ACHN (cell line): Measurements from ENCODE around the gene RELN.

Experiments
- DNase-seq: peaks from one replicate; pipeline ENCODE4 v3.0.0-alpha.2; 2015
- in situ Hi-C: cut with HindIII; loops from 2 replicates; pipeline ENCODE4 v1.10.0; 2017; ENCODE audit warnings: low sequenced_read_pairs, low pct_ligation_motif_present, low pct_unique_long_range_greater_than_20kb

RELN gene

DNA sequence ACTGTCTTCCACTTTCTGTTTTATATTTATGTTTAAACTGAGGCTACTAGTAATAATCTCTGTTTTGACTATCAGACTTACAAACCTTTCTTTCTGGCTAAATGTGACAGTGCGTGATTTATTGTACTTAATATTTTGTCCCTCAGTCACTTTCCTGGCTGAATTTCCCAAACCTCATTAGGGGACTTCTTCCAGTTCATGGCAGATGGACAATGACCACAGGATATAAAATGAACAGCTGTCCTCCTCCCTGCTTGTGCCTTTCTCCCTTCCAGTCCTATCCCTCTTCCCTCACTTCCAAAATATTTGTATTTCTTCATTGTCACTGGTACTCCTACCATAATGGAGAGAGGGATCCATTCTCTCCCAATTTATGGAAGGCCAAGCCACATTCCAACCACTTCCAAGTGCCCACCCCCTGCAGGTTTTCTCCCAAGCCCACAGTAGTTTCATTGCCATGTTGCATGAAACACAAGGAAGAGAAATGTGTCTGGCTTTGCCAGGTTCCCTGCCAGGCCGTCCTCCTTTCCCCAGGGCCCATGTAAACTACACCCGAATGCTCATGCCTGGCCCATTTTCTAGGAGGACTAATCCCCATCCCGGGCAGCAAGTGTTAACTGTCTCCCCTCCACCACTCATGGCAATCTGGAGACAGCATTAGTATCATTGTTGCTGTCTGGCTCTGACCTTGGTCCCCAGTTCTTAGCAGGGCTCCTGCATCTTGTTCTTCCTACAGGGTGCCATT is 273.9 kb downstream of the RELN start:
- no peak for DNase-seq
- in situ Hi-C loops: no loop called here

DNA sequence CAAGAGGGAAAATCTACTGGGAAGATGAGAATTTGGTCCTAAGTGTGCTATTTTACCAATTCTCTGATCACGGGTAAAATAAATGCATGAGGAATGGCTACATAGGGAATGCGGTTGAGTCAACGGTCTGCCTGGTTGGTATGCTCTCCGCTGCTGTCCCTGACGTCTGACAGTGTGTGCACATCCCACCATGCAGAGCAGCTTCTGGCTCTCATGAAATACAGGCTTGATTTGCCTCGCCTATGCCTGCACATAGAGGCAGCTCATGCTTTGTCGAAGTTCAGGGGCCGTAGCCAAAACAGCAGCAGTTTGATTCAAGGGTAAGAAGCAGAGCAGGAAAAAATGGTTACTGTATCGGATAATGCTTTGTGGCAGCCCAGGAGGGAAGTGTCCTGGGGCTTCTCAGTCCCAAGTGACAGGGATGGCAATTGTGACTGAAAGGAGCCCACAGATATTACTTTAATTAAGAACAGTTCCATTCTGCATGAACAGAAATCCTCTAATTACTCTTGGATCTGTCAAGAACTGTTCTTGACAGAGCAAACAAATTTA is 275.0 kb downstream of the RELN start:
- no peak for DNase-seq
- in situ Hi-C loops: no loop called here

DNA sequence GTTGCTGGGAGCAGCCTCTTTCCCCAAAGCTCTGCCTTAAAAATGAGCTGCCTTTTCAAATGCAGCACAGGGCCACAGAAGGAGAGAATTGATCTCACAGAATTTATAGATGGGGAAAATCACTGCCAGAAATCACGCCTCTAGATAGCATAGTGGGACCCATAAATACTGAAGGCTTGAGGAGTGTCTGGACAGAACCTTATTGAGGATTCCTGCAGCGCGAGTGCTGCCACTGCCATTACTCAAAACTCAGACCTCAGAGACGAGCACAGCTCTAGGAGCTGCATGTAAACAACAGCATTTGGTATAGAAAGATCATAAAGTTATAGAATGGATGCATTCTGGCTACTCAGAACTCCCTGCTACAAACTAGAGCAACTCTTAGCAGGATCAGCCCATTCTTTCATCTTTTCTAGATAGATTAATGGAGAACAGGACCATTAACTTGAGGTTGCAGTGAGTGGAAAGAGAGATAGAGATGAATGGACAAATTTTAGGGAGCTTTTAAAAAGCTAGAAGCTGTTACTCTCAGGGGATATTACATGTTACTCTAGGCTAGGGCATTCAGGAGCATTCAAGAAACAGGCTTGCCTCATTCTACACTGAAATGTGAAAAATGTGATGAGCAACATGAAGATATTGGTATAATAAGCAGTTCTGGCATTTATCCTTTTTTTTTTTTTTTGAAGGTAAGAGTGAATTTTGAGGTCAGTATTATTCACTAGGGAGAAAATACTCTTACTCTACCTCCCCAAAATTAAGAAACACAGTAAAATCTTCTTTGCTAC is 276.3 kb downstream of the RELN start:
- in situ Hi-C loops: no loop called here

DNA sequence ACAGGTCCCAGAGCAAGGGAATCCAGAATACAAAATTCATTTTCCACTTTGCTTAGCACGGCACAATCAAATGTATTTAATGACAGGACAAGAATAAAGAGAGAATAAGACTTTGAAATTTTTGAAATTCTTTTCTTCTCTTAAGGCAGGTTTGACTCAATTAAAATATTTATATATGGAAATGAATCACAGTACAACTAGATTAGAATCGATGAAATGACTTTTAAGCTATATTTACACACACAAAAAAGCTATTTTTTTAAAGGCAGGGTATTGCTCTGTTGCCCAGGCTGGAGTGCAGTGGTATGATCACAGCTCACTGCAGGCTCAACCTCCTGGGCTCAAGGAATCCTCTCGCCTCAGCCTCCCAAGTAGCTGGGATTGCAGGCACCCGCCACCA is 278.0 kb downstream of the RELN start:
- DNase-seq: no peak
- in situ Hi-C loops: no loop called here

More for the DNA sequence above, 276.3 kb downstream of the RELN start:
- no peak for DNase-seq

DNA sequence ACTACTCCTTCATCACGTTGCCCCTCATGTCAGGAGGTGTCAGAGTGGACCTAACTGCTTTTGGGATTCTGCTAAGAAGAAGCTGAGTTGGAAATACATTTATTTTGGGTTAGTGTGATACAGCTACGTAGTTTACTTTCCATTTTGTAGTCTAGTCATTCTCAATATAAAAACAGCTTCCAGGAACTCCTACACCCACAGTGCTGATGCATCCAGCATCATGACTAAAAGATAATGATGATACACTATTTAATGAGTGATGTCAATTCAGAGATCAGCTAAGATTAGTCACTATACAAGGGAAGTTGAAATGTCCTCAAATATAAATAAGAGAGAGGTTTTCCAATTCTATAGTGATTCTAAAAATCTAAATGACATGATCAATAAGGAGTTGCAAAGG is 279.2 kb downstream of the RELN start:
- DNase-seq: no peak
- in situ Hi-C loops: no loop called here

DNA sequence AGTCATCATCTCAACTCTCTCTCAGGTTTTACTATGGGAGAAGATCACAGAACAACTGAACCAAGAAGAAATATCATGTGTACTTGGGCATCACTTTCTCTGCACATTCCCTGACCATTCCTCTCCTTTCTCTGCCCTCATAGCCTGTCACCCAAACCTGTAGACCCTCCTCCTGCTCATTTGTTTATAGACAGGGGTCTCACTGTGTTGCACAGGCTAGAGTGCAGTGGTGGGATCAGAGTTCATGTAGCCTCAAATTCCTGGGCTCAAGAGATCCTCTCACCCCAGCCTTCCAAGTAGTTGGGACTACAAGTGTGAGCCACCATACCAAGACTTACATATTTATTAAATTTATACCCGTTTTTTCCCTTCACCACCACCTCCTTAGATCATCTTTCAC is 282.7 kb downstream of the RELN start:
- in situ Hi-C loops: no loop called here
- no peak for DNase-seq

DNA sequence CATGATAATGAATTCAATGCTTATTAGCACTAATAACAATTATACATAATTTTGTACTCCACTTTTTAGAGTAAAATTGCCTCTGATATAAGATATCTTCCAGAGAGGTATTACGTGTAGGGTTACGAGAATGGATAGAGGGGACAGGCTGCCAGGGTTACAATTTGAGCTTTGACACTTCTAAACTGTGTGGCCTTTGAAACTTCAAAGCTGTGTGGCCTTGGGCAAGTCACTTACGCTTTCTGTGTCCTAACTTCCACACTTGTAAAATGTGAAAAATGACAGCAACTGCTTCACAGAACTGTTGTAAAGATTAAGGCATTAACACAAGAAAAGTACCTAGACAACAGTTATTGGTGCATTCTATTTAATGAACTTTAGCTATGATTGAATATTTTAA is 283.9 kb downstream of the RELN start:
- in situ Hi-C loops: no loop called here
- DNase-seq: no peak

DNA sequence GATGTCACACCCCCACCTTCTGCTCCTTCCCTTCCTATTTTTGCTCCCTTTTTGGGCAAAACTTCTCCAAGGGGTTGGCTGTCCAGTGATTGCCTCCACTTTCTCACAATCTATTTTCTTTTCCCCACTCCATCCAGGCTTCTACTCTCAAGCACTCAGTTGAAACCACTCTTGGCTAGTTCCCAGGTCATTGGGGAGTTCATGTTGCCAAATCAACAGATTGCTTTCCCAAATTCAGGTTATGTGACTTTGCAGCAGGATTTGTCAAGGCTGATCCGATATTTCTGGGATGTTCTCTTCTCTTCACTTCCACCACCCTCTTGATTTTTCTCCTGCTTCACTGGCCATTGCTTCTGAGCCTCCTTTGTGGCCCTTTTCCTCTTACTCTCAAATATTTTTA is 284.8 kb downstream of the RELN start:
- in situ Hi-C loops: no loop called here
- DNase-seq: no peak

DNA sequence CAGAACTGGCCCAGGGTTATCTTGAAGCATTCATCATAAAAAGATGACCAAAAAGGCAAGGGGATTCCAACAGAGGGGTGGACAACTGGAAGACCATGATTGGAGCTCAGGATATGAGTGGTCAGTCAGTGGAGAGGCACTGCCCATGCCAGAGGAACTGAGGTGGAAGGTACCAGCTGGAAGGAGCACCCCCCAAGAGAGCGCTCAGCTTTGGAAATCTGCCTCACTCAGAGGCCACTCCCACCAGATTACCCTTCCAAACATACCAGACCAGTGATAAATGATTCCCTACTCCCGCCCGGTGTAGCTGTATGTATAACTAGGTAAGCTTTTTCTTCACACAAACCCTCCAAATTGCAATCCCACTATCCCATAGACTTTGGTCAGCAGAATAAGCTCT is 286.5 kb downstream of the RELN start:
- DNase-seq: no peak
- in situ Hi-C loops: no loop called here

DNA sequence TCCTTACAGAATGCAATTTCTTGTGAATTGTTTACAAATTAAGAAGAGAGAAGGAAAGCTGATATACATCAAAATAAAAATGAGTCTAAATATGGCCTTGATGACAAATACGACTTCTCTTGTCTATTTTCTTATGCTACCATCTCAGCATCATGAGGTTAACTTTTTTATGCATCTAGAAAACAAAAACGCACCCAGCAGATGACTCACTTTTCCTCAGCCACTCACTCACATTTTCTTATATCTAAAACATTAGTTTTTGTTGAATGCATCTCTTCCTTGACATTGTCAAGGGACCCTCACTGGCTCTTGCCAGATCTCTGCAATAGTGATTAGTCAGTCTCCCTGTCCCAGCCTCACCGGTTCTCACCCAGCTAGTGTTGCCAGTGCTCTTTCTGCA is 287.0 kb downstream of the RELN start:
- in situ Hi-C loops: no loop called here
- no peak for DNase-seq

DNA sequence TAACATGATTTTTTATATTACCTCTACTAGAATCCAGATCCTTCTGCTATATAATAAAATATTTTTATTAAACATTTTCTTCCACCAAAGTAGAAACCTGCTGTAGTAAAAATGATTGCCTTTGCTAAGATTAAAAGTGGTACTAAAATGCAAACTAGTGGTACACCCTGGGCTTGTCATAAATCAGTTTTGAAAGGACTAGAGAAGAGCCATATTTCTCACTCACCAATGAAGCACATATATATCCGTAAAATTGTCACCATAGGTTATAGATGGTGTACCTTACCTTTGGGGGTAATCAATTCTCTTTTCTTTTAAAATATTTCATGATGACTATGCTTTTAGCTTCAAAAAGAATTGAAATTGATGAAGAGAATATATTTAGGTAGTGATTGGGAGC is 290.4 kb downstream of the RELN start:
- in situ Hi-C loops: no loop called here
- DNase-seq: no peak

DNA sequence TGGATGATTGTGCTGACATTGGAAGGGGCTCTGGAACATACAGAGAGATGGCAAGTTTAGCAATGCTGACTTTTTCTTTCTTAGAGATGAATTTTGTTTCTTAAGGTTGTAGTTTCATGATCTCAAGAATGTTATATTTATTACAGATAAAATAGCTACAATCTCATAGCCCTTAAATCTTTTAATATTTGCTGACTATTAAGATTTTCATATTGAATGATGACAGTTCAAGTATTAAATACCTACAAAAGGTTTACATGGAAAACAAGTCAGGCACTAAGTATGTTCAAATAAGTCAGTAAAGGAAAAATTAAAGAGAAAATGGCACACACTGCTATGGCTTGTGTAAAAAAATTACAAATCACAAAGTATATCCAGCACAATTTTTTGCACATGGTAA is 291.4 kb downstream of the RELN start:
- no peak for DNase-seq
- in situ Hi-C loops: no loop called here

DNA sequence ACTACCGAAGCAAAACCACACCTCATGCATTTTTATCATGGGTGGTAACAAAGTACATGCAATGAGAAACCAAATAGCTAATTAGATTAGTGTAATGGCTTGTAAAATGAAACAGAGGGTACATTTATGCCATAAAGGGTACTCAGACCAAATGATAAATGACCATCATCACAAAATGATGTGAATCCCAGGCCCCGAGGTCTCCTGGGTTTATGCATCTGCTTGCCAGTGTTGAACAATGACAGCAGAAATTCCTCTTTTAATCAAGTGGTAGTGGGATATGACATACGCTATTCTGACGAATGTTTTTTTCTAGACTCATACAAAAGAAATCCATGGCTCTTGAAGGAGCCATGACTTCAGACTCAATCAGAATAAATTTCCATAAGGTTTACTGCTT is 293.9 kb downstream of the RELN start:
- in situ Hi-C loops: no loop called here
- no peak for DNase-seq

DNA sequence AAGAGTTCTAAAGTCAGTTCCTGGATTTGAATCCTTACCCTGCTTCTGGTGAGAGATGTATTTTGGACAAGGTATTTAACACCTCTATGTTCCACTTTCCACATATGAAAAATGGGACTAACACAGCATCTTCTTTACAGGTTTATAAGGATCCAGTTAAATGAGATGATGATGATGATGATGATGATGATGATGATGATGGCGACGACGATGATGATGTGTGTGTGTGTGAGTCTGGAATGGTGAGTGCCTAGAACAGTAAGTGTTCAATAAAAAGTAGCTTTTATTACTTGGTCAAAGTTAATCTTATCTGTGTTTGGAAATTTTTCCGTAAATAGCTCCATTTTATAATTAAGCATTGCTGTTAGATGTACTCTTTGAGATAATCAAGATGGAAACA is 295.2 kb downstream of the RELN start:
- in situ Hi-C loops: no loop called here
- DNase-seq: no peak

DNA sequence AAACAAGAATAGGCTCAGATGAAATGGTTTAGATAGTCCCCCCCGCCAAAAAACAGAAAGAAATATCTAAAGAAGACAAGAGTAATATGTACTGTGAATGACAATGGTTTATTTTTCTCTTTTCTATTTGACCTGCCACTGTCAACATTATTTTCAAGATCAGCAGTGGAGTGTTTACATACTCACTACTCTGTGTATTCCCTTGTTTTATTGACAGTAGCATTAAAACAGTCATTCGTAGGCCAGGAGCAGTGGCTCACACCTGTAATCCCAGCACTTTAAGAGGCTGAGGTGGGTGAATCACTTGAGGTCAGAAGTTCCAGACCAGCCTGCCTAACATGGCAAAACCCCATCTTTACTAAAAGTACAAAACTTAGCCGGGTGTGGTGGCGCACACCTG is 298.2 kb downstream of the RELN start:
- no peak for DNase-seq
- in situ Hi-C loops: no loop called here

DNA sequence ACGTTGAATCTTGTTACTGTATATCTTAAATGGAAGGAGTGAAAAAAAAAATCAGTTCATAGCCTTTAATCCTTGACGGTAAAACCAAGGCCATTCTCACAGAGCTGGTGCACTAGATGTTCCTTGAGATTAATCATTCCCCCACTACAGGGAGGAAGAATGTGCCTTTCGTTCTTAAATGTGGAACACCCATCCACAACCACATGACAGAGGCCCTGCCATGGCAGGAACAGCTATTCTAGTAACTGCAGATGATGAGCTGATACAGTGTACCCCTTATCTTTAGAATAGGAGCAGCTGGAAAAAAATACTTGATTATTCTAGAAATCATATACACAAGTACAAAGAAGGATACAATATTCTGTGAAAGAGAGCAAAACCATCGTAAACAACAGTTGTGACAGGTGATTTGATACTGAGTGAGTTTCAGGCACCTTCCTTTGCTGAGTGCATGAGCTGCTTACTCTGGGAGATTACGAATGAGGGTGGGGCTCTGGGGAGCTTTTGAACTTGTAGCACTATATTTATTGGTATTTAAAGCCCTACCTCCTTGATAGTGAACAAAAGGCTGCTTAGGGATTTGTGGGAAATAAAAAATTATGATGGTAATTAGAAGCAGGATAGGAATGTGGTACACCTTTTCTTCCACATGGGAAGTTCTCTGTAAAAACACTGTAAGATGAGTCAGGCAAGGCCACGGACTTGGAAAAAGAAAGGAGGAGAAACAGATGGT is 299.1 kb downstream of the RELN start:
- in situ Hi-C loops: no loop called here

DNA sequence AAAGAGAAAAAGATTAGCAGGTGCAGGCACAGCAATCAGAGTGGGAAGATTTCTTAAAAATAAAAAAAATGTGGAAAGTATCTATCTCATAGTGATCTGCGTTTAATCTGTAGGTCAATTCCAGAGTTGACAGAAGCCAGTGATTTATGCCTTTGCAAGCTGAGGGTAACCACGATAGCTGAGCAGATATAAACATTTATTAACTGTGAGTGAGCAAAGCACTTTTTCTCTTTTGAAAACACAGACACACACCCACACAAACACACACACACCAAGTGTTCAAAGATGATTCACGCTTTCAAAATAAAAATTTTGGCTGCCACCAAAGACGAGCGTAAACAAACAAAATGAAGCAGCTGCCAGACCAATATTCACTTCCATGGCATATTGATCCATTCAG is 300.2 kb downstream of the RELN start:
- in situ Hi-C loops: no loop called here
- DNase-seq: no peak

More for the DNA sequence above, 299.1 kb downstream of the RELN start:
- DNase-seq: no peak

DNA sequence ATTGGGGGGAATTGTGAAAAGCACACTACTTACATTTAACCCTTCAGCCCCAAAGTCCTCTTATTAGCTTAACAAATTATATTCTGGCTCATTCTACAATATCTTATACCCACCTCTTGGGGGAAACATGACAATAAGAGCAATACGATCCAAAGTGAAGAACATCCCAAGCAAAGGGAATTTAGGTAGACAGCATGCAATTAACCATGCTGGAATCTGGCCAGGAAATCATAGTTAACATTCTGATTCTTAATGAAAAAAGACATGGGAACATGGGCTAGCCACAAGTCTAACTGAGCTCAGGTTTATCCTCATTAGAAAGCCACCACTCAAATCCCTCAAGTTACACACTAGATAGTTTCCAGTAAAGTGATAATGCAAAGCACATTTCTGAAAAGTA is 301.5 kb downstream of the RELN start:
- no peak for DNase-seq
- in situ Hi-C loops: no loop called here

DNA sequence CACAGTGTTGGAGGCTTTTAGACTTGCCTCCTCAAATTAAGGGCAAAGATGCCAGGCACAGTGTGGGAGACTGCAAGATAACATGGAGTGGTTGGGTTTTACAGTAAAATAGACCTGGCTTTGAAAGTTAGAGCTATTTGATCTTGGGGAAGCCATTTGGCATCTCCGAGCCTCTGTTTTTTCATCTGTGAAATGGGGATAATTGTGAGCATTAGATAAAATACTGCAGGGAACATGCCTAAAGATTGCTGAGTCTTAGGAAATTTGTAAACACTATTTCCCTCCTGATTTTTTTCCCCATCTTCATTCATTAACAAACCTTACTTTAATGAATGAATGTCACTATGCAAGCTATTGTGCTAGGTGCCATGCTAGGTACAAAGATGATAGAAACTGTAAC is 302.2 kb downstream of the RELN start:
- DNase-seq: no peak
- in situ Hi-C loops: no loop called here
